ENCODE data around the gene LGMN. TPM values are rescaled to one million over a fixed set of nuclear protein-coding genes. Genes with fewer than 3 reads are reported as not detected.
A peak's percentile ranks its signal among the peaks of the same experiment; 100 is the strongest.
"Not testable (repeated sequence)": the region's sequence is repeated elsewhere in the genome, so short reads cannot be mapped to it uniquely, and the experiment has no call there.

LGMN gene
- total RNA-seq, 1 donor from 2014 or later = 27.4 TPM

GRCh38 chr14:92759679-92760523 lies 11.5 kb upstream of the LGMN start:
- ATAC-seq = no peak

GRCh38 chr14:92759300-92759678 lies 10.9 kb upstream of the LGMN start:
- ATAC-seq = peak; percentile 85

- no peak for ATAC-seq
Measured at GRCh38 chr14:92756446-92756845, 8.0 kb upstream of the LGMN start.

- no peak for ATAC-seq
Measured at GRCh38 chr14:92755495-92755894, 7.1 kb upstream of the LGMN start.

GRCh38 chr14:92754966-92755365 lies 6.5 kb upstream of the LGMN start:
- ATAC-seq = no peak

DNA sequence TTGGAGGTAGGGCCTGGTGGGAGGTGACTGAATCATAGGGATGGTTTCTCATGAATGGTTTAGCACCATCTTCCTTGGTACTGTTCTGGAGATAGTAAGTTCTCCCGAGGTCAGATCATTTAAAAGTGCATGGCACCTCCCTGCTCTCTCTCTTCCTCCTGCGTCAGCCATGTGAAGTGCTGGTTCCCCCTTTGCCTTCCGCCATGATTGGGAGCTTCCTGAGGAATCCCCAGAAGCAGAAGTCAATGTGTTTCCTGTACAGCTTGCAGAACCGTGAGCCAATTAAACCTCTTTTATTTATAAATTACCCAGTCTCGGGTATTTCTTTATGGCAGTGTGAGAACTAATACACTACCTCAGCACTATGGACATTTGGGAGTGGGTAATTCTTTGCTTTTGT lies 4.8 kb upstream of the LGMN start:
- ATAC-seq = no peak

GRCh38 chr14:92751819-92752218 lies 3.4 kb upstream of the LGMN start:
- ATAC-seq = no peak

DNA sequence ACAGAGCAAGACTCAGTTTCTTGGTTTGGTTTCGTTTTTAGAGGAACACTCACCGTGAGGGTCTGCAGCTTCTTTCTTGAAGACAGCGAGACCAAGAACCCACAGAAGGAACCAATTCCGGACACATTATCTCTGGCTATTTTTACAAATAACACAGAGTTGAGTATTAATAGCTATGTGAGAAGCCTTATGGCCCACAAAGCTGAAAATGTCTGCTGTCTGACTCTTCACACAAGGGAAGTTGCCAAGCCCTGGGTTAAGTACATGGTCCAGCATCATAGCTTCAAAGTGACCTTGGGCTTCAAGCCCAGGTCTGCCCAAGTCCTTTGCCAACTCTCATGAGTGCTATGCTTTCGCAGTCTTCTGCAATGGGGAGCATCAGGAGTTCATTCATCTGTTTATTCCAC lies 2.6 kb upstream of the LGMN start:
- no peak for ATAC-seq

- ATAC-seq = not testable (repeated sequence)
Measured at GRCh38 chr14:92750222-92750728, 1.8 kb upstream of the LGMN start.

- peak; percentile 4 for ATAC-seq
Measured at GRCh38 chr14:92747701-92748258, 647 bp downstream of the LGMN start.

GRCh38 chr14:92744198-92744597 lies 4.2 kb downstream of the LGMN start:
- no peak for ATAC-seq

DNA sequence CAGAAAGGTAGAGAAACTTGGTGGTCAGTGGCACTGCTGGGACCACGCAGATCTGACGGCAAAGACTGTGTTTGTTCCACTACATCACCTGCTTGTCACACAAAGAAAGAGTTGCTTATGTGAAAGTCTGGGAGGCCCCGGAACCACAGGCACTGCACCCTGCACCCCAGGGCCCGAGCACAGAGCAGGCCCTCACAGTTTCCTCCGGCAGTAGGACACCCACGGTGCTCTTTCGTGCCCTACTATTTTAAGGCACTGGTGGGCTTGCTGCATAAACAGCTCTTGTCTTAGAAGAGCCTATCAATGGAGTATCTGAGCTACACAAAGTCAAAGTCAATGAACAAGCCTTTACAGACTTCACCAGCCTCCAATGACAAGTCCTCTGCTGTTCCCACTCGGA lies 8.0 kb downstream of the LGMN start:
- no peak for ATAC-seq

DNA sequence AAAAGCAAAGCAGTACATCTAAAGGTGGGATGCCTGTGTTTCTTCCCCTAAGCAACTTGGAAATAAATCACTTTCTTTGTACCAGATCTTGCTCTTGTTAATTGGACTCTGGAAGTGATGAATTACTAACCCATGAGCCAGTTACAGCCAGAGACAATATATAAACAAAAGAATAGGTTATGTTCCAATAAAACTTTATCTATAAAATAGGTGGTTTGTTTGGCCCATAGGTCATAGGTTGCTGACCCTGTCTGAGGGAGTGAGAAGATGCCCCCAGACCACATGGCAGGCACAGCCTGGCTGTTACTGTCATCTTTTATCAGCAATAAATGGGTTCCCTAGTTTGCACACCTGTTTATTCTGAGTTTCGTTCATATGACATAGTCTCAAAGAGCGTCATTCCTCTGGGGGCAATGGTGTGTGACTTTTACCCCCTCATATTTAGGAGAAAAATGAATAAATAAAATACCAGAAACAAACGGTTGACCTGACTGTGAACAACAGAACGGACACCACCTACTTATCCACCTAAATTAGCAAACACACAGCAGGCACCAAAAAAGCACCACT lies 10.7 kb downstream of the LGMN start:
- no peak for ATAC-seq

GRCh38 chr14:92737206-92737605 lies 11.2 kb downstream of the LGMN start:
- no peak for ATAC-seq

- no peak for ATAC-seq
Measured at GRCh38 chr14:92735344-92735743, 13.1 kb downstream of the LGMN start.

DNA sequence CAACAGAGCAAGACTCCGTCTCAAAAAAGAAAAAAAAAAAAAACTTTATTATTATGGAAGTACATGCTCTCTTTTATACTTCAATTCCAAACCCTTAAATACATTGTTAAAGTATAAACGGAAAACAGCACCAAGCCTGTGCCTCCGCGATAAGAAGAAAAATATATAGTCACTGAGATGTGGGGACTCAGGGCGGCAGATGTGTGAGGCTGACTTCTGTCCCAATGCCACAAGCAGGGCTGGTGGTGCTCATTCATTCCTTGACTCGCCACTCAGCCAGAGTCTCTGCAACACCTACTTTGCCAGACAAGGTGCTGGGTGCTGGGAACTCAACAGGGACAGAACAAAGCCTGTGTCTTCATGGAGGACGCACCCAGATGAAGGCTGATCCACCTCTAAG lies 13.8 kb downstream of the LGMN start:
- no peak for ATAC-seq

DNA sequence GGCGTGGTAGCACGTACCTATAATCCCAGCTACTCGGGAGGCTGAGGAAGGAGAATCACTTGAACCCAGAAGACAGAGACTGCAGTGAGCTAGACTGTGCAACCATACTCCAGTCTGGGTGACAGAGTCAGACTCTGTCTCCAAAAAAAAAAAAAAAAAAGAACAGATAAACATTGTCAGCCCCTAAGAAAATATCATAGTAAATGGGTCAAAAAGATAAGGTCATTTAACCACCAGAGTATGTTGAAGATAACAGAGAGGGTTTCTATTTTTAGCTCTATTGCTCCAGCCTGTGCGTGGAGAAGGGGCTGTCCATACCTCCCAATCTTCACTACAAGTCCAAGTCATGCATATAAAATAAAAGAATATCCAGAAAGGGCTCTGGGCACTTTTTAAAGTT lies 15.4 kb downstream of the LGMN start:
- no peak for ATAC-seq

DNA sequence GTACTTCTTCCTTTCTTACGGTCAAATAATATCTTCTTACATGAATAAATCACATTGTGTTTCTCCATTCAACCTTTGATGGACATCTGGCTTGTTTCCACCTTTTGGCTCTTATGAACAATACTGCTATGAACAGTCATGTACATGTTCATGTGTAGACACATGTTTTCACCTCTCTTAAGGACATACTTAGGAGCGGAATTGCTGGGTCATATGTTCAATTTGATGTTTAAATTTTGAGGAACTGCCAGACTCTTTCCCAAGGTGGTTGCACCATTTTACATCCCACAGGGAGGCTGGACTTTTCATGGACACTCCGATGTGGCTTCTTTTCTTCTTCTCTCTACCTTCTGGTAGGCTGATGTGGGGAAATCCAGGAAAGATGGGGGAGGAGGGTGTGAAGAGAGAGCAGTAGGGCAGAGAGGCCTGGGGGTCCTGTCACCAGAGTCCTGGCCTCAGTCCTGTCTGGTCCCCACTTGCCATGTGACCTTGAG lies 16.8 kb downstream of the LGMN start:
- no peak for ATAC-seq

- no peak for ATAC-seq
Measured at GRCh38 chr14:92729634-92730358, 18.6 kb downstream of the LGMN start.

GRCh38 chr14:92728759-92729364 lies 19.6 kb downstream of the LGMN start:
- peak; percentile 94 for ATAC-seq

DNA sequence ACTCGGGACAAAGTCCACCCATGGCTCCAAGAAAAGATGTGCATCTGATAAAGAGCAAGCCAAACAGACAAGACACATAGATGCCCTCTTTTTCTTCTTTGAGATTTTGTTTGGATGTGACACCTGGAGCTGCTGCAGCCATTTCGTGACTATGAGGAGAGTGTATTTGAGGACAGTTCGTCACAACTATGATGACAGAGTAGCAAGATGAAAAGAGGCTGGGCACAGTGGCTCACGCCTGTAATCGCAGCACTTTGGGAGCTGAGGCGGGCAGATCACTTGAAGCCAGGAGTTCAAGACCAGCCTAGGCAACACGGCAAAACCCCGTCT lies 21.5 kb downstream of the LGMN start:
- ATAC-seq = no peak

DNA sequence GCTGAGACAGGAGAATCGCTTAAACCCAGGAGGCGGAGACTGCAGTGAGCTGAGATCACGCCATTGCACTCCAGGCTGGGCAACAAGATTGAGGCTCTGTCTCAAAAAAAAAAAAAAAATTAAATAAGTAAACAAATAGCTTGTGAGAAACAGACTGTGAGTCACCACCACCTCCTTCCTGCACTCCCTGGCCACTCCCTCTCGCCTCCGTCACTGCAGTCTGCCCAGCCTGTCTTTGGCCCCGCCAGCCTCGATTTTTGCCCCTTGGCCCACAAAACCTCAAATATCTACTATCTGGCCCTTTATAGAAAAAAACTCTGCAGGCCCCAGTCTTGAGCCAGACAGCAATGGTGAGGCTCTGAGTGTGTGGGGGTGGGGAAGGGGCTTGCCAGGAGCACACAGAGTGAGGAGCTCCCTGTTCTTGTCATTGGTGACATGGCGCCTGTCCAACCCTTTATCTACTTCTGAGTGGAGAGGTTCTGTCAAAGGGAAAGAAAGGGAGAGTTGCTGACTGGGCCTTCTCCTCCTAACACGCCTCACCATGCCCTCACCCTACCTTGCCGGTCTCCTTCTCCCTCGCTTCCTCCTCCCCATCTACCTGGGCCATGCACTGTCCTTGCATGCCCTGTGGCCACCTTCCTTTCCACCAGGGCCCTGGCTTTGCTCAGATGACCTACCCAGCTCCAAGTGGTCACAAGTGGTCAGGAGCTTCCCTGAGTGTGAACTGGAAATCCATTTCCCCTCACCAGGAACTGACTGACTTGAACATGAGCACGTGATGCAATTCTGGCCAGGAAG lies 22.1 kb downstream of the LGMN start:
- peak; percentile 80 for ATAC-seq
